ENCODE data around the gene ZNF678. TPM values are rescaled to one million over a fixed set of nuclear protein-coding genes. Genes with fewer than 3 reads are reported as not detected.

The ZNF678 gene
- total and polyA plus RNA-seq, 2 of the 8 experiments (the other 6 are each of a cell fraction or from before 2014, with no cell fraction given): 6.9 to 28.3 TPM

- no peak overlapping the region for H3K27ac ChIP-seq (ENCODE audit: low read depth, low read length)
- no peaks in the 10 kb centered on the region for H3K79me1 ChIP-seq (ENCODE audit: low read depth, low read length)
- H2BK20ac ChIP-seq (ENCODE audit: low read length): no peak overlapping the region
- H3K79me2 ChIP-seq (ENCODE audit: control insufficient read depth in 1 of 2, insufficient read depth in 2 of 2, low read length in 2 of 2): no peaks in the 10 kb centered on the region
- H2BK120ac ChIP-seq (replicated peaks; ENCODE audit: low read depth, low read length): no peak overlapping the region
- H2AK5ac ChIP-seq (ENCODE audit: low read depth, low read length): no peak overlapping the region
- no peak overlapping the region for H3K56ac ChIP-seq (replicated peaks; ENCODE audit: insufficient read length, low read depth, low read length)
- DNase-seq (ENCODE audit: low read depth in 1 of 2, low spot score in 2 of 2) (no peak), FAIRE-seq (no peak)
- no peak overlapping the region for H4K8ac ChIP-seq (ENCODE audit: extremely low read depth, insufficient read depth, low read length)
- H3K9ac ChIP-seq (replicated peaks in 1 of 4; ENCODE audit: extremely low read depth in 1 of 4, low read depth in 3 of 4, low read length in 3 of 4): no peak overlapping the region
- H4K20me1 ChIP-seq (replicated peaks in 1 of 2; ENCODE audit: control insufficient read depth in 1 of 2, insufficient read depth in 2 of 2, low read length in 2 of 2): no peaks in the 10 kb centered on the region
- H3K4me2 ChIP-seq (ENCODE audit: insufficient read depth in 1 of 2, low read depth in 2 of 2, low read length in 2 of 2): no peak overlapping the region
- no peak overlapping the region for H4K91ac ChIP-seq (replicated peaks; ENCODE audit: insufficient read length, low read length)
- no peaks in the 10 kb centered on the region for H3K23me2 ChIP-seq (ENCODE audit: low read depth, low read length)
- TF ChIP-seq, protein P1, sequence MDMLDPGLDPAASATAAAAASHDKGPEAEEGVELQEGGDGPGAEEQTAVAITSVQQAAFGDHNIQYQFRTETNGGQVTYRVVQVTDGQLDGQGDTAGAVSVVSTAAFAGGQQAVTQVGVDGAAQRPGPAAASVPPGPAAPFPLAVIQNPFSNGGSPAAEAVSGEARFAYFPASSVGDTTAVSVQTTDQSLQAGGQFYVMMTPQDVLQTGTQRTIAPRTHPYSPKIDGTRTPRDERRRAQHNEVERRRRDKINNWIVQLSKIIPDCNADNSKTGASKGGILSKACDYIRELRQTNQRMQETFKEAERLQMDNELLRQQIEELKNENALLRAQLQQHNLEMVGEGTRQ (IDR thresholded peaks at IDR 0.05; ENCODE audit: low read length): no peak
- TF ChIP-seq SIX5 (IDR thresholded peaks at IDR 0.05; ENCODE audit: low read depth, low read length) (no peak), ATF2 (IDR thresholded peaks at IDR 0.05; ENCODE audit: low read length) (no peak)
- no peak overlapping the region for H3K18ac ChIP-seq (ENCODE audit: extremely low read depth, low read length)
- H2BK12ac ChIP-seq (ENCODE audit: low read depth, low read length): no peak overlapping the region
- peaks cover 31 to 34% of the 10 kb centered on the region in 2 experiments for H3K9me3 ChIP-seq (ENCODE audit: insufficient read depth in 2 of 2, low read depth in 1 of 2, low read length in 1 of 2)
- ChIA-PET POLR2A (ENCODE audit: partially characterized antibody) (no interaction called here), CTCF (ENCODE audit: partially characterized antibody) (no interaction called here)
- H3K4me1 ChIP-seq (replicated peaks in 1 of 4; ENCODE audit: control insufficient read depth in 3 of 4, insufficient read depth in 4 of 4, low read length in 3 of 4): no peaks in the 10 kb centered on the region
- 82% methylated on average over 2 of the region's 2 CpGs; no CpG with 5 or more reads in 1 of the 2 experiments for WGBS, 2 experiments (ENCODE audit: extremely low coverage in 1 of 2, insufficient coverage in 1 of 2, insufficient read length in 1 of 2, insufficient replicate concordance in 2 of 2, low coverage in 1 of 2, low lambda C conversion rate in 2 of 2, missing lambda C conversion rate in 1 of 2)
- H2AFZ ChIP-seq (ENCODE audit: low read length): no peak overlapping the region
- H3K14ac ChIP-seq (ENCODE audit: insufficient read length): no peak overlapping the region
- H3K27me3 ChIP-seq (replicated peaks in 1 of 4; ENCODE audit: control insufficient read depth in 3 of 4, extremely low read depth in 1 of 4, insufficient read depth in 3 of 4, low read length in 3 of 4): no peaks in the 10 kb centered on the region
- H3K4ac ChIP-seq (replicated peaks; ENCODE audit: insufficient read length, low read depth, low read length): no peak overlapping the region
- no peak overlapping the region for H3K23ac ChIP-seq (ENCODE audit: insufficient read length)
- no peaks in the 10 kb centered on the region; a peak in 1 of 8 replicates for H3K36me3 ChIP-seq (ENCODE audit: control insufficient read depth in 2 of 4, insufficient read depth in 4 of 4, low read length in 3 of 4)
- no peak overlapping the region for H2BK15ac ChIP-seq (ENCODE audit: low read length)
- no peak overlapping the region for H4K5ac ChIP-seq (ENCODE audit: insufficient read length, low read depth, low read length)
- H3K4me3 ChIP-seq (ENCODE audit: extremely low read depth in 1 of 4, insufficient read depth in 2 of 4, low read depth in 3 of 4, low read length in 4 of 4): no peak overlapping the region
- no peak overlapping the region for H2BK5ac ChIP-seq (ENCODE audit: low read depth, low read length)
These were observed 155.6 kb downstream of the ZNF678 start for GRCh38 chr1:227718932-227719331.

Data from H1 (cell line).